Neuronal stem cell (in vitro differentiated cells): ENCODE results near the gene GALNTL6.

Experiments
- DNase-seq: peaks from one replicate; pipeline ENCODE4 v3.0.0-alpha.2; 2013; ENCODE audit warnings: low spot score
- H2AFZ ChIP-seq: one replicate; pipeline ENCODE4 v1.6.1; 2013; ENCODE audit warnings: mild to moderate bottlenecking, low read length, inconsistent platforms
- H2AK5ac ChIP-seq: 2 replicates; pipeline ENCODE4 v1.6.1; 2013; ENCODE audit warnings: low read depth, mild to moderate bottlenecking, inconsistent platforms, low read length, moderate library complexity, mixed read lengths
- H2BK120ac ChIP-seq: 2 replicates; pipeline ENCODE4 v1.6.1; 2013; ENCODE audit warnings: low read depth, mild to moderate bottlenecking, inconsistent platforms, low read length, moderate library complexity, mixed read lengths
- H2BK12ac ChIP-seq: one replicate; pipeline ENCODE4 v1.6.1; 2013; ENCODE audit warnings: low read length, inconsistent platforms
- H2BK15ac ChIP-seq: 2 replicates; pipeline ENCODE4 v1.6.1; 2013; ENCODE audit warnings: mild to moderate bottlenecking, low read length, inconsistent platforms, mixed read lengths
- H2BK5ac ChIP-seq: one replicate; pipeline ENCODE4 v1.6.1; 2013; ENCODE audit warnings: inconsistent platforms, mild to moderate bottlenecking, low read length, moderate library complexity
- H3K14ac ChIP-seq: one replicate; pipeline ENCODE4 v1.6.1; 2013; ENCODE audit warnings: low read length, inconsistent platforms
- H3K18ac ChIP-seq: 2 replicates; pipeline ENCODE4 v1.6.1; 2013; ENCODE audit warnings: low read length, inconsistent platforms
- H3K23ac ChIP-seq: 2 replicates; pipeline ENCODE4 v1.6.1; 2013; ENCODE audit warnings: low read depth, mild to moderate bottlenecking, mixed read lengths, low read length, inconsistent platforms; ENCODE audit not compliant: poor library complexity
- H3K27ac ChIP-seq: replicated peaks from 3 replicates; pipeline ENCODE4 v1.5.1; 2013; ENCODE audit warnings: low read length, inconsistent platforms
- H3K27me3 ChIP-seq, 3 experiments: 2 replicates each; pipeline ENCODE4 v1.6.1; 2013; ENCODE audit warnings: low read length in 3 of 3, mild to moderate bottlenecking in 2 of 3, inconsistent platforms in 1 of 3, low read depth in 1 of 3, mixed read lengths in 1 of 3, moderate library complexity in 1 of 3; ENCODE audit not compliant: control insufficient read depth in 3 of 3, insufficient read depth in 3 of 3
- H3K36me3 ChIP-seq, 2 donors: replicated peaks in 1 of 2; 2 replicates each; pipeline ENCODE4 v1.6.1; 2013; ENCODE audit warnings: low read length in 2 of 2; ENCODE audit not compliant: control insufficient read depth in 2 of 2, insufficient read depth in 2 of 2
- H3K4ac ChIP-seq: 2 replicates; pipeline ENCODE4 v1.6.1; 2013; ENCODE audit warnings: inconsistent platforms, mild to moderate bottlenecking, low read length, moderate library complexity
- H3K4me1 ChIP-seq, 2 donors: 1 replicate in 1 of 2; 2 replicates in 1 of 2; pipeline ENCODE4 v1.6.1; 2013; ENCODE audit warnings: low read length in 2 of 2, low read depth in 1 of 2; ENCODE audit not compliant: control insufficient read depth in 2 of 2, insufficient read depth in 1 of 2
- H3K4me2 ChIP-seq: one replicate; pipeline ENCODE4 v1.6.1; 2013; ENCODE audit warnings: mild to moderate bottlenecking, low read length, inconsistent platforms; ENCODE audit not compliant: insufficient read depth, poor library complexity, severe bottlenecking
- H3K4me3 ChIP-seq, 2 donors: 2 replicates each; pipeline ENCODE4 v1.5.1; 2013; ENCODE audit warnings: low read length in 2 of 2, mild to moderate bottlenecking in 2 of 2, inconsistent platforms in 1 of 2, moderate library complexity in 1 of 2
- H3K79me1 ChIP-seq: one replicate; pipeline ENCODE4 v1.6.1; 2013; ENCODE audit warnings: low read depth, mild to moderate bottlenecking, inconsistent platforms, low read length, moderate library complexity
- H3K9ac ChIP-seq: one replicate; pipeline ENCODE4 v1.6.1; 2013; ENCODE audit warnings: mild to moderate bottlenecking, low read depth, low read length, inconsistent platforms; ENCODE audit not compliant: poor library complexity
- H3K9me3 ChIP-seq, 2 donors: replicated peaks in 1 of 2; 2 replicates each; pipeline versions ENCODE3 to v1.6.1; 2013; ENCODE audit warnings: low read length in 2 of 2, mild to moderate bottlenecking in 2 of 2, inconsistent platforms in 1 of 2, low read depth in 1 of 2, mixed read lengths in 1 of 2, moderate library complexity in 1 of 2; ENCODE audit not compliant: control insufficient read depth in 2 of 2, insufficient read depth in 1 of 2
- H4K8ac ChIP-seq: one replicate; pipeline ENCODE4 v1.6.1; 2013; ENCODE audit warnings: low read depth, mild to moderate bottlenecking, inconsistent platforms, low read length, moderate library complexity
- H4K91ac ChIP-seq: one replicate; pipeline ENCODE4 v1.6.1; 2013; ENCODE audit warnings: low read length, low read depth, mild to moderate bottlenecking, inconsistent platforms; ENCODE audit not compliant: poor library complexity
- WGBS, 2 donors: extraction: QIAGEN DNeasy Blood & Tissue Kit; methylation state at CpG; one replicate each; pipeline ENCODE4 v1.1.7; 2013; ENCODE audit warnings: missing lambda C conversion rate in 2 of 2, mixed read lengths in 1 of 2; ENCODE audit not compliant: insufficient read length in 2 of 2, insufficient replicate concordance in 1 of 2; ENCODE audit errors: extremely low coverage in 2 of 2; 5-methylcytosine and 5-hydroxymethylcytosine counted together

GALNTL6 gene

DNA sequence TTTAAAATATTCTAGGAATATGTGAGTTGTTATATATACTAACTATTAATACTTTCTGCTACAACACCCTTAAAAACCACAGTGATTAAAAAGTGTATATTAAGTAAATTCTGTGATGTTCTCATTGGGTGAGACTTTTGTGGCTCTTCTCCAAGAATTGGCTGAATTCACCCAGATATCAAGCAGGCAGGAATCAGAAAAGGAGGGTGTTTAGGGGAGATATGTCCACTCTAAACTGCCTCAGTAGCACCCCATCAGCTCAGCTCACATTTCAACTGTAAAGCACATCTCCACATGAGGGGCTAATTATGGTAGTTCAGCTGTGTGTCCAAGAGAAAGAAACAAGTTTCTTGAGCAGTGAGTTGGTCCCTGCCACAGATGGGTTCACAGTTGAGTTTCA lies 165.0 kb downstream of the GALNTL6 start:
- Histone ChIP-seq H4K91ac (no peak overlapping the region), H3K9ac (no peak overlapping the region), H3K4ac (no peak overlapping the region), H4K8ac (no peak overlapping the region), H3K4me3 (no peak overlapping the region), H3K36me3 (no peaks in the 10 kb centered on the region), H2BK15ac (no peak overlapping the region), H3K9me3 (no peaks in the 10 kb centered on the region), H2BK12ac (no peak overlapping the region), H3K27ac (no peak overlapping the region), H2AK5ac (no peak overlapping the region), H2BK5ac (no peak overlapping the region), H2BK120ac (no peak overlapping the region), H2AFZ (no peak overlapping the region), H3K23ac (no peak overlapping the region), H3K14ac (no peak overlapping the region), H3K4me1 (peaks cover 0 to 2% of the 10 kb centered on the region in 2 donors), H3K79me1 (no peaks in the 10 kb centered on the region), H3K4me2 (no peak overlapping the region), H3K18ac (no peak overlapping the region), H3K27me3 (no peaks in the 10 kb centered on the region)
- DNase-seq, result no peak

DNA sequence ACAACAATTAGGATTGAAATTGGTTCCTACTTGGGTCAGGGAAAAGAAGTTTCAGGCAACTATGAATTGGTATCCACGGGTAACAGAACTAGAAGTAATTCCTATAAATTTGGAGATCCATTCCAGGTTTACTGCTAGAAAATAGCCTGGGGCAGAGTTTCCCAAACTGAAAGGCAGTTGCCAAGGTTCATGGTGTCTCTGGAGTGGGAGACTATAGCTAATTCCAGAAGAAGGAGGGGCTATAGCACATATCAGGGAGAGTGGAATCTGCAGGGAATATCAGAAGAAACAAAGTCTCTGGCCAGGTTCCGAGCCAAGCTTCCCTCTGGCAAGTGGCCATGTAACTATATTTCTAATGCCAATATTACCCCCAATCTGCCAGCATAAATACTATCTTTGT lies 166.3 kb downstream of the GALNTL6 start:
- no peak overlapping the region for H3K4me2 ChIP-seq
- DNase-seq, result no peak
- H2AK5ac ChIP-seq, result no peak overlapping the region
- H4K91ac ChIP-seq, result no peak overlapping the region
- no CpG with 5 or more reads among the region's 2 CpGs for WGBS, 2 donors
- no peak overlapping the region for H3K4ac ChIP-seq
- no peak overlapping the region for H2BK5ac ChIP-seq
- no peaks in the 10 kb centered on the region for H3K27me3 ChIP-seq
- H3K9me3 ChIP-seq, result no peaks in the 10 kb centered on the region
- no peak overlapping the region for H3K23ac ChIP-seq
- no peak overlapping the region for H4K8ac ChIP-seq
- H2AFZ ChIP-seq, result no peak overlapping the region
- no peak overlapping the region for H3K27ac ChIP-seq
- no peak overlapping the region for H2BK120ac ChIP-seq
- no peak overlapping the region for H3K14ac ChIP-seq
- H2BK15ac ChIP-seq, result no peak overlapping the region
- H3K4me3 ChIP-seq, result no peak overlapping the region
- no peak overlapping the region for H3K9ac ChIP-seq
- H3K79me1 ChIP-seq, result no peaks in the 10 kb centered on the region
- H3K4me1 ChIP-seq, result peaks cover 2% of the 10 kb centered on the region in 2 donors
- no peak overlapping the region for H3K18ac ChIP-seq
- H3K36me3 ChIP-seq, result no peaks in the 10 kb centered on the region
- no peak overlapping the region for H2BK12ac ChIP-seq

DNA sequence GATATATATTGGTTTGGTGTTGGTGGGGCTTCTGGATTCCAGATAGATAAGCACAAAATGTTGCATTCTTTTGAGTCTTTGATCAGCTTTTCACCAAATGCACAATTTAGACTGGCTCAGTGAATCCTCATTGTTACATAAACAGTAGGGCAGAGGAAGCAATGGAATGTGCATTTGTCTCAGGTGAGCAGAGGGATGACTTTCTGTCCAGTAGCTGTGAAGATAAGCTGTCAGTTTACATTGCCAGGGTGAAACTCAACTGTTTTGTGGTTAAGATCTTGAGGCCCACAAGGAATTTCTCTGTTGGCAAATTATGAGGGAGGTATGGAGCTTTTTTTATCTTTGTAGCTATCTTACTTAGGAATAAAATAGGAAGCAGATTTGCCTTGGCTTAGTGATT lies 168.0 kb downstream of the GALNTL6 start:
- H3K23ac ChIP-seq, result no peak overlapping the region
- peaks cover 2% of the 10 kb centered on the region in 2 donors for H3K4me1 ChIP-seq
- H2BK5ac ChIP-seq, result no peak overlapping the region
- H3K9me3 ChIP-seq, result no peaks in the 10 kb centered on the region
- H3K4ac ChIP-seq, result no peak overlapping the region
- no peak overlapping the region for H3K27ac ChIP-seq
- H3K27me3 ChIP-seq, result no peaks in the 10 kb centered on the region
- H4K91ac ChIP-seq, result no peak overlapping the region
- no peak overlapping the region for H2BK12ac ChIP-seq
- H3K9ac ChIP-seq, result no peak overlapping the region
- H3K36me3 ChIP-seq, result no peaks in the 10 kb centered on the region
- H4K8ac ChIP-seq, result no peak overlapping the region
- no peak overlapping the region for H3K4me2 ChIP-seq
- H3K79me1 ChIP-seq, result no peaks in the 10 kb centered on the region
- no peak overlapping the region for H3K4me3 ChIP-seq
- H2AFZ ChIP-seq, result no peak overlapping the region
- no peak overlapping the region for H2AK5ac ChIP-seq
- H3K14ac ChIP-seq, result no peak overlapping the region
- H3K18ac ChIP-seq, result no peak overlapping the region
- H2BK15ac ChIP-seq, result no peak overlapping the region
- DNase-seq, result no peak
- no peak overlapping the region for H2BK120ac ChIP-seq

DNA sequence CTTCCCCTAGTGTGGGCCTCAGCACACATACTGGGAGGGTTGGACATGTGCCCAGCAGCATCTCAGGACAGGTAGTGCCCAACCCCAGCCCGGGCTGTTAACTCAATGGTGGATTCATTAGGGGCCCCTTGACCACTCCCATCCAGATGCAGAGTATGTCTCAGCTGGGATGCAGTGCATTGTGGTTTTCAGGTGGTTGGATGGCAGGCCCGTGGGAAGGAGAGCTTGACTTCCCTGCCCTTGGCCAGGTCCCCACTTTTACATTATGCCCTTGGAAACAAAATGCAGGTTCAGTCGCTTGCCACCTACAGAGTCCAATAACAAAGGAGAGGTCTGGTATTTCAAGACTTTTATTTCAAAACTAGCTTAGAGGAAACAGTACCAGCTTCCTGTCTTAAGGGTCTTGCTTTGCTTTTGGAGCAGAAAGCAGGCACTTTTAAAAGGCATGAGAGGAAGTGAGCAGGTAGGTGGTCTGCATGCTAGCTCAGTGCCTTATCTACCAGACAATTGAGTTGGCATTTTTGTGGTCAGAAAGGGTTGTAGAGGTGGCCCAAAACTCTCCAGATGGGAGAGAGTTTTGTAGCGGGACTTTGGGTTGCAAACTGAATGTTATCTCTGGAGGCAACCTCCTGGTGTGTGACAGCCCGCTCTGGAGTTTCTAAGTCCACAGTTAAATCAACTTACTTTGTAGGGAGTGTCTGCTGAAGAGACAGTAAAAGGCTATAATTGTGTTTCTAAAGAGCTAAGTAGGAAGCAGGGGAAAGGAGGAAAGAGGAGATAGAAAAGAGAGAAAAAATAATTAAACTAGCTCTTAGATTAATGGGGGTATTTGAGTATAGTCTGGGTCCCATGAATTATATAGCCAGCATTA lies 171.0 kb downstream of the GALNTL6 start:
- no CpG with 5 or more reads among the region's 5 CpGs for WGBS, 2 donors
- Histone ChIP-seq H3K36me3 (no peaks in the 10 kb centered on the region), H2BK120ac (no peak overlapping the region)

More for the DNA sequence above, 171.0 kb downstream of the GALNTL6 start:
- no peak overlapping the region for H3K9ac ChIP-seq
- no peak overlapping the region for H2BK5ac ChIP-seq
- no peak overlapping the region for H2BK15ac ChIP-seq
- H3K4me3 ChIP-seq, result no peak overlapping the region
- H2AK5ac ChIP-seq, result no peak overlapping the region
- H3K4ac ChIP-seq, result no peak overlapping the region
- peaks cover 2% of the 10 kb centered on the region in 2 donors for H3K4me1 ChIP-seq
- H3K9me3 ChIP-seq, result no peaks in the 10 kb centered on the region
- no peaks in the 10 kb centered on the region for H3K79me1 ChIP-seq
- no peak overlapping the region for H2BK12ac ChIP-seq
- H3K14ac ChIP-seq, result no peak overlapping the region
- no peak overlapping the region for H3K23ac ChIP-seq
- H3K27ac ChIP-seq, result no peak overlapping the region
- no peak overlapping the region for H3K18ac ChIP-seq
- no peak for DNase-seq
- no peak overlapping the region for H4K8ac ChIP-seq
- H3K27me3 ChIP-seq, result no peaks in the 10 kb centered on the region
- H3K4me2 ChIP-seq, result no peak overlapping the region
- no peak overlapping the region for H4K91ac ChIP-seq
- peak overlapping the region; percentile 72 for H2AFZ ChIP-seq
